ENCODE measurements around the gene TRAPPC2L.
"Not testable (repeated sequence)": the region's sequence is repeated elsewhere in the genome, so short reads cannot be mapped to it uniquely, and the experiment has no call there.

Gene TRAPPC2L

GRCh38 chr16:88878967-88879787 lies 22.2 kb downstream of the TRAPPC2L start:
- no peak for DNase-seq

GRCh38 chr16:88879788-88880055 lies 22.8 kb downstream of the TRAPPC2L start:
- no peak for DNase-seq

DNA sequence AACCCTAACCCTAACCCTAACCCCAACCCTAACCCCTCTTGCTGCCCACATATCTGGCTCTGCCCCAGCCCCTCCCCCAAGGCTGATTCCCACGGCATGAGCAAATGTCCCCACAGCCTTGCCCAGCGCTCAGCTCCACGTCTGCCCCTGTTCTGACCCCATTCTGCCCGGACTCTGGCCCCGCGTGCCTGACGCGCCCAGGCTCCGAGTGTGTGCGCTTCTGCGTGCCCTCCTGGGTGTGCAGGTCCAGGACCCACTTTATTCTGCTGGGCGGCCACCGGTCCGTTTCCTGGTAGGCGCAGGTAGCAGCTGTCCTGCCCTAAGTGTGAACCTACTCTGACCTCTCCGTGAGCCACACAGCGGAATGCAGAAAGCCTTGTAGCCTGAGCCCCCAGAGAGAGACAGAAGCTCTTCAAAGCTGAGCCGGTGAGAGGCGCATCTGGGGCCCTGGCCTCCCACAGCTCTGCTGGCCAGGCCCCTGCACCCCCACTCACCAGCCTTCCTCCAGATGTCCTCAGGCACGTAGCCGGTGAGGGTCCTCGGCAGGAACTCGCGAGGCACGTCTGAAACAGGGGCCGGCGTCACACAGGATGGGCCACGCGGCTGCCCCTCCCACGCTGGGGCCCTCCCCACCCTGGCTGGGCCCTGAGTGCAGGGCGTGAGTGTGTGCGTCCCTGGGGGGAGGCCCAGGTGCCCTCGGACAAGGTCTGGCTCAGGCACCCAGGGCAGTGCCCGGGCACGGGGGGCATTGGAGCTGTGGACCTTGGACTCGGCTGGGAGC lies 23.5 kb downstream of the TRAPPC2L start:
- DNase-seq = no peak

GRCh38 chr16:88881007-88881615 lies 24.2 kb downstream of the TRAPPC2L start:
- DNase-seq = no peak

DNA sequence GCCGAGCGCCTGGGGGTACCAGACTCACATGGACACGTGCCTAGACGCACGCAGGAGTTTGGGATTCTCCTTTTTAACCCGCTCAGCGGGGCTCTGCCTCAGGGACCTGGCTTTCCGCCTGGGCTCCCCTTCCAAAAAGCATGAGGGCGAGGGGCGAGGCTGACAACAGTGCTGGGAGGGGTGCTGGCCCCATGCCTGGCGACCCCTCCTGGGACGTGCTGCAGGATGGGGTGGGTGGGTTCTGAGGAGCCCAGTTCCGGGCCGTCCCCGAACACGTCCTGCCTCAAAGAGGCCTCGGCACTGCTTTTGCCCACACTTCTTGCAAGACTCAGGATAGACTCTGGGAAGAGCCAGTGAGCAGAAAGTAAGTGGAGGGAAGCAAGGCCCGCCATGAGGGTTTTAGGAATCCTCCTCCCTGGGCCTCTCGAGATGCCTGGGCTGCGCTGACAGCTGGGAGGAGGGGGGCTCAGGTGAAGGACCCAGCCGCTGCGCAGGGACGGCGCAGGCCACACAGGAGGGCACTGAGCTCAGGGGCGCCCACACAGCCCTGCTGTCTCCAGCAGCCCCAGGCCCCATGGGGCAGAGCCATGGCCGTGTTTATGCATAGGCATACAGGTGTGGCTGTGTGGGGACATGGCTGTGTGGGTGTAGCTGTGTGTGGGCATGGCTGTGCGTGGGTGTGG lies 24.9 kb downstream of the TRAPPC2L start:
- DNase-seq = no peak

DNA sequence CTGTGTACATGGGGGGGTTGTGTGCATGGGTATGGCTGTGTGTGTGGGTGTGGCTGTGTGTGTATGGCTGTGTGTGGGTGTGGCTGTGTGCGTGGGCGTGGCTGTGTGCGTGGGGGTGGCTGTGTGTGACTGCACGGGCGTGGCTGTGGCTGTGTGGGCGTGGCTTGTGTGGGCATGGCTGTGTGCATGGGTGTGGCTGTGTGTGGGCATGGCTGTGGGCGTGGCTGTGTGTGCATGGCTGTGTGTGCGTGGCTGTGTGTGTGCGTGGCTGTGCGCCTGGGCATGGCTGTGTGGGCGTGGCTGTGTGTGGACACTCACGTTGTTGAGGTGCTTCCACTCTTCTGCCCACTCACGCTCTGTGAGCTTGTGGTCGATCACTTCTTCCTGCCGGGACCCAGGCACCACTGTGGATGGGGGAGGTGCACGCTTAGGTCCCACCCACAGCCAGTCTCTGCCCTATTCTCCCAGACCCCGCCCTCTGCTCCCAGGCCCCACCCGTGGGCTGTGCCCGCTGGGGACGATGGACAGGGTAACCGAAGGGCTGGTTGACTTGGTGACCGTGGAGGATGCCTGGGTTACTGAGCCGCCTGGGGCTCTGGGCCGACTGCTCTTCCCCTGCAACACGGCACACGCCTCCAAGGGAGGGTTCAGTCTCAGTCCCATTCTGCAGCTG lies 25.6 kb downstream of the TRAPPC2L start:
- peak in 1 of 4 experiments; percentile 8 for DNase-seq

DNA sequence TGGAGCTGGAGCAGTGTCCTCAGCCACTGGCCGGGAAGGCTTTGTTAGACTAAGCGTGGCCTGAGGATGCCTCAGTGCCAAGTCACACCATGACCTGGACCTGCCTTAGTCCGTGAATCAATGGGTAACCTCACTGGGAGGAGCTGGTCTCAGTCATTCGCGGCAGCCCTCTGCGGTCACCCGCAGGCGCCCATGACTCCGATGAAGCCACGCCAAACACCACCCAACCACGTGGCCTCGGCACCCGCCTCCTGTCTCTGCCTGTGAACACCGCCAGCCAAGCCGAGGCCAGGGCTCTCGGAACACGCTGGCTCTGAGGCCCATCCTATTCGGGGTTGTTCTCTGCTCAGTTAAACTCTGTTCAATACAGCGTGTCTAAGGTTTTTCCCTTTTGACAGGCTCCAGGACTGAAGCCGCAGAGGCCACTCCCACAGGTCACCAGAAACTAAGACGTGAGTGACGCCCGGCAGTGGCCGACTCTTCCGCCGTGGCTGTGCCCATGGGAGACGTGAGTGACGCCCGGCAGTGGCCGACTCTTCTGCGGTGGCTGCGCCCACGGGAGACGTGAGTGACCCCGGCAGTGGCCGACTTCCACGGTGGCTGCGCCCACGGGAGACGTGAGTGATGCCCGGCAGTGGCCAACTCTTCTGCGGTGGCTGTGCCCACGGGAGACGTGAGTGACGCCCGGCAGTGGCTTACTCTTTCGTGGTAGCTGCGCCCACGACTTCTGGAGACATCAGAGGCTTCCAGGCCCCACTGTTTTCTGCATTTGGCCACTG lies 26.4 kb downstream of the TRAPPC2L start:
- DNase-seq = no peak

GRCh38 chr16:88883946-88884345 lies 27.0 kb downstream of the TRAPPC2L start:
- no peak for DNase-seq

- no peak for DNase-seq
Measured at GRCh38 chr16:88884569-88885271, 27.8 kb downstream of the TRAPPC2L start.

- no peak for DNase-seq
Measured at GRCh38 chr16:88885693-88886280, 28.9 kb downstream of the TRAPPC2L start.

DNA sequence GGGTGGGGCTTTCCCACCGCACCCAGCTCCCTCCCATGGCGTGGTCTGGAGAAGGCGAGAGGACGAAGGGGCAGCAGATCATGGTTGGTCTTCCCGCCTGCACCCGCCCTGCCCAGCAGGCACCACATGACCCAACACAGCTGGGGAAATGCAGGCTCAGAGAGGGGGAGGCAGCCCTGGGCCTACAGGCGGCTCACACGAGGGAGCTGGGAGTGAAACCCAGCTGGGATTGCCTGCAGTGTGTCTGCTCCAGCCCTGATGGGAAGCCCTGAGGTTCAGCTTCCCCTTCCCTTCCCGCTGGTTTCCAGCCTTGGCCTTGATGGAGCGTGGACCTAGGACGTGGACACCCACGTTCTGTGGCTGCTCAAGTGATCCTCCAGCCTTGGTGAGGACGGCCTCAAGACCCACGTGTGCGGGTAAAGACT lies 29.5 kb downstream of the TRAPPC2L start:
- DNase-seq = no peak

- DNase-seq = no peak
Measured at GRCh38 chr16:88886845-88887521, 30.1 kb downstream of the TRAPPC2L start.

GRCh38 chr16:88888057-88888456 lies 31.1 kb downstream of the TRAPPC2L start:
- DNase-seq = no peak

- DNase-seq = no peak
Measured at GRCh38 chr16:88888461-88889387, 31.8 kb downstream of the TRAPPC2L start.

DNA sequence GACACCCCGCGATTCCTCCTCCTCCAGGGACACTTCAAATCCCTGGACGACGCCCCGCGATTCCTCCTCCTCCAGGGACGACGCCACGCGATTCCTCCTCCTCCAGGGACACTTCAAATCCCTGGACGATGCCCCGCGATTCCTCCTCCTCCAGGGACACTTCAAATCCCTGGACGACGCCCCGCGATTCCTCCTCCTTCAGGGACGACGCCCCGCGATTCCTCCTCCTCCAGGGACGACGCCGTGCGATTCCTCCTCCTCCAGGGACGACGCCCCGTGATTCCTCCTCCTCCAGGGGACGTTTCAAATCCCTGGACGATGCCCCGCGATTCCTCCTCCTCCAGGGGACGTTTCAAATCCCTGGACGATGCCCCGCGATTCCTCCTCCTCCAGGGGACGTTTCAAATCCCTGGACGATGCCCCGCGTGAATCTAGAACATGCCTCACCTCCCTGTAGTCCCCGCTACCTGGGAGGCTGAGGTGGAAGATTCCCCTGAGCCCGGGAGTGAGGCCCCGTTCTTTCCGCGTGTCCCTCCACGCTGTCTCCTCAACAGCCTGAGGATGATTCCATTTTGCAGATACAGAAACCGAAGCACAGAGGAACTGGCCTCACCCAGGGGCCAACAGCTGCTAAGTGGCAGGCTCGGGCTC lies 32.9 kb downstream of the TRAPPC2L start:
- DNase-seq = not testable (repeated sequence)

DNA sequence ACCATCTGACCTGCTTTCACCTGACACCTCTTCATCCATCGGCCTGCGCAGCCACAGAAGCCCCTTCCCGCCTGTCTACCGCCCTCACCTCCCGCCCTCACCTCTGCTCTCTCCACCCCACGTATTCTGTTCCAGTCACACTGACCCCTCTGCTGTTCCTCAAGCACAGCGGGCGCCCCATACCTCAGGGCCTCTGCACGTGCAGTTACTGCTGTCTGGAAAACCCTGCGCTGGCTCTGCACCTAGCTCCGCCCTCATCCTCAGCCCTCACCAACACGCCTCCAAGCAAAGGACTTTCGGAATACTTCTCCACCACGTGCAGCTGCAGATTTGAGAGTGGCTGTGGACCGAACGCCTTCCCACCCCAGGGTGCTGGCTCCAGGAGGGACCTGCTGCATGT lies 34.2 kb downstream of the TRAPPC2L start:
- DNase-seq = no peak

DNA sequence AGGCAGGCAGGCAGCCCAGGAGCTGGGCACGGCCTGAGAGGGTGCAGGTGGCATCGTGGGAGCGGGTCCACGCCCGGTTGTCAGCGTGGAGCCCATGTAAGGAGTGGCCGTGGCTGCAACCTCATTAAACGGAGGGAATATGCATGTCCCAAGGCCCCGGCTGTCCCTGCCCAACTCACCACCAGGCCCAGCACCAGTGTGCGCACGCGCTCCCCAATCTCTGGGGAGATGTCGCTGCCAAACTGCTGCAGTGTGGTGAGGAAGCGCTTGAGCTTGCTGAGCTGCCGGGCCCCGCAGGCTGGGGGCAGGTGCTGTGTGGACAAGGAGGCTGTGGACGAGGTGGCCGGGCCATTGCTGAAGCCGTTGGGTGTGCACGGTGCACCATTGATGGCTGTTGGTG lies 35.1 kb downstream of the TRAPPC2L start:
- DNase-seq = no peak

All from suppressor macrophage (primary cell).